Karpas-422 (cell line): ENCODE measurements around the gene TRPC4. TPM values are rescaled to one million over a fixed set of nuclear protein-coding genes. Genes with fewer than 3 reads are reported as not detected.

Source experiments
- DNase-seq: peaks from one replicate; pipeline ENCODE4 v3.0.0-alpha.2; 2015
- H2AFZ ChIP-seq: fragments of 200-600 bp; sonication (generic); 2 replicates; pipeline ENCODE4 v1.6.1; 2014; ENCODE audit warnings: antibody characterized with exemption, low read length, mixed read lengths
- H3K27ac ChIP-seq: fragments of 200-600 bp; sonication (generic); 2 replicates; pipeline ENCODE4 v1.5.1; 2014; ENCODE audit warnings: mild to moderate bottlenecking, low read length, moderate library complexity
- H3K27me3 ChIP-seq: fragments of 200-600 bp; sonication (generic); 2 replicates; pipeline ENCODE4 v1.6.1; 2014; ENCODE audit warnings: low read length, mixed read lengths
- H3K36me3 ChIP-seq: fragments of 200-600 bp; sonication (generic); 2 replicates; pipeline ENCODE4 v1.6.1; 2014; ENCODE audit warnings: low read length, mixed read lengths; ENCODE audit not compliant: insufficient read depth
- H3K4me1 ChIP-seq: fragments of 200-600 bp; sonication (generic); 2 replicates; pipeline ENCODE4 v1.6.1; 2014; ENCODE audit warnings: mild to moderate bottlenecking, low read length, mixed read lengths
- H3K4me2 ChIP-seq: fragments of 200-600 bp; sonication (generic); 2 replicates; pipeline ENCODE4 v1.6.1; 2014; ENCODE audit warnings: low read length, low read depth, mild to moderate bottlenecking; ENCODE audit not compliant: poor library complexity, severe bottlenecking
- H3K4me3 ChIP-seq: fragments of 200-600 bp; sonication (generic); 2 replicates; pipeline ENCODE4 v1.5.1; 2014; ENCODE audit warnings: mild to moderate bottlenecking, antibody characterized with exemption, low read length, mixed read lengths
- H3K79me2 ChIP-seq: fragments of 200-600 bp; sonication (generic); 2 replicates; pipeline ENCODE4 v1.6.1; 2014; ENCODE audit warnings: mild to moderate bottlenecking, low read length, mixed read lengths
- H3K9ac ChIP-seq: fragments of 200-600 bp; sonication (generic); 2 replicates; pipeline ENCODE4 v1.6.0; 2014; ENCODE audit warnings: low read length
- H3K9me2 ChIP-seq: fragments of 200-600 bp; sonication (generic), shearing (Covaris generic); replicated peaks from 2 replicates; pipeline ENCODE4 v1.6.0; 2014; ENCODE audit warnings: mild to moderate bottlenecking, low read length, moderate library complexity; ENCODE audit not compliant: insufficient read depth
- H3K9me3 ChIP-seq: fragments of 300-700, 200-600 bp; sonication (generic); 2 replicates; pipeline ENCODE4 v1.6.1; 2014; ENCODE audit warnings: low read length, mixed read lengths
- H4K20me1 ChIP-seq: fragments of 200-600 bp; sonication (generic); 2 replicates; pipeline ENCODE4 v1.6.1; 2014; ENCODE audit warnings: mild to moderate bottlenecking, antibody characterized with exemption, low read length, low read depth; ENCODE audit not compliant: insufficient read depth
- total RNA-seq: library from RNA; depleted of rRNA; stranded (reverse); fragments of >200 nt; shearing (Covaris generic); gene quantifications from 2 replicates; pipeline ENCODE4 v1.2.3, GENCODE V29; 2014; ENCODE audit warnings: low replicate concordance

TRPC4 gene
- total RNA-seq, 1 experiment from 2014 or later: not detected

DNA sequence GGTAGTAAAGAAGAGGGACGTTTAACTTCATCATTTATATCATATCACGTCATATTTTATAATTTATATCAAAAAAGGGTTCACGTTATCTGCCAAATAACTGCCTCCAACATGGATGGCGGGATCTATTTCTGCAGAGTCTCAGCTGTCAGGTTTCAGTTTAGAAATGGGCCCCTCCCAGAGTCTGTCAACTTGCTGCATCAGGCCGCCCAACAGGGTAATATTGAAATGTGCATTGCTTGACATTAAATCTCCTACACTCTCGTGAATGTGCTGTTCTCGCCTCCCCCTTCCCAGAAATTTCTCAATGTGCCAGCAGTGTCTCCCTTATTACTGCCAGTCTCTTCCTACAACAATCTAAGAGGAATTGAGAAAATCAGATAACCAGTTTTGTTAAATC lies 96.9 kb downstream of the TRPC4 start:
- no peak for DNase-seq
- H3K36me3 ChIP-seq: no peaks in the 10 kb centered on the region
- H3K27me3 ChIP-seq: no peaks in the 10 kb centered on the region
- H3K4me2 ChIP-seq: no peak overlapping the region
- H3K79me2 ChIP-seq: no peaks in the 10 kb centered on the region
- no peak overlapping the region for H2AFZ ChIP-seq
- no peaks in the 10 kb centered on the region for H3K4me1 ChIP-seq
- H3K9me3 ChIP-seq: no peaks in the 10 kb centered on the region
- no peak overlapping the region for H3K9ac ChIP-seq
- no peak overlapping the region for H3K4me3 ChIP-seq
- no peak overlapping the region for H3K27ac ChIP-seq
- H4K20me1 ChIP-seq: no peaks in the 10 kb centered on the region
- no peaks in the 10 kb centered on the region for H3K9me2 ChIP-seq

DNA sequence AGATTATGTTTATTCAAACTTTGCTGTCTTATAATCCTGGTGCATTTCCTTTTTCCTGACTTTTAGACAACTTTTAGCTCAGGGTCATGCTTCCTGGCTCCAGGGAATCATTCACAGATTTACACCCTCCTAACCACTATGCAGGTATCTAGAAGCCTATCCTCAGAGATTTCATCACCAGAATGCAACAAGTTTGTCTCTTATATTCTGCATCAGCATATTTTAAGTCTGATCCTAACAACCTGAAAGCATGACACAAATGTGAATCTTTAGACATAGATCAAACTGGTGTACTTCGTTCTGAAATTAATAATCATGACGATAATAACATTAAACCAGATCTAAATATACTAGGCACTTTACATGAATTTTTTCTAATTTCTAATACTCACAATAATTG lies 100.0 kb downstream of the TRPC4 start:
- Histone ChIP-seq H3K27me3 (no peaks in the 10 kb centered on the region), H3K27ac (no peak overlapping the region), H3K4me3 (no peak overlapping the region), H3K9ac (no peak overlapping the region), H3K9me2 (no peaks in the 10 kb centered on the region), H2AFZ (no peak overlapping the region), H3K9me3 (no peaks in the 10 kb centered on the region), H4K20me1 (no peaks in the 10 kb centered on the region), H3K36me3 (no peaks in the 10 kb centered on the region), H3K4me2 (no peak overlapping the region), H3K4me1 (no peaks in the 10 kb centered on the region), H3K79me2 (no peaks in the 10 kb centered on the region)
- no peak for DNase-seq

DNA sequence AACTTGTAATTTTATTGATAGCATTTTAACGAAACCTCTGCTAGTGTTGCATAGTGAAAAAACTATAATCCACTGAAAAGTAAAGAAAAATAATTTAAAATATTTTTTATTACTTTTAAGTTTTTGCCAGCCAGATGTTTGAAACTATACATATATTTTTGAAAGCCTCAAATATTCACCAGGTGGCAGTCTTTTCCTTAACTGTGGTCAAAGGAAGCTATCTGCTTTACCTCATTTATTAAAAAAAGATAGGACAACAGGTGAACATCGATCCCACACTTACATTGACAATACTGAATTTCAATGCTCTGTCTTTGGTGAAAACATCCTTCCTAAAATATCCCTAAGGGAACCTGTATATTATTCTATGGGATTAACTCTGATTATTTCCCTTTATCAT lies 100.5 kb downstream of the TRPC4 start:
- H3K9ac ChIP-seq: no peak overlapping the region
- no peaks in the 10 kb centered on the region for H3K9me3 ChIP-seq
- no peak overlapping the region for H3K4me2 ChIP-seq
- no peak overlapping the region for H3K4me3 ChIP-seq
- no peaks in the 10 kb centered on the region for H4K20me1 ChIP-seq
- H3K27me3 ChIP-seq: no peaks in the 10 kb centered on the region
- no peak overlapping the region for H2AFZ ChIP-seq
- no peaks in the 10 kb centered on the region for H3K4me1 ChIP-seq
- no peaks in the 10 kb centered on the region for H3K9me2 ChIP-seq
- DNase-seq: no peak
- H3K36me3 ChIP-seq: no peaks in the 10 kb centered on the region
- no peak overlapping the region for H3K27ac ChIP-seq
- H3K79me2 ChIP-seq: no peaks in the 10 kb centered on the region

DNA sequence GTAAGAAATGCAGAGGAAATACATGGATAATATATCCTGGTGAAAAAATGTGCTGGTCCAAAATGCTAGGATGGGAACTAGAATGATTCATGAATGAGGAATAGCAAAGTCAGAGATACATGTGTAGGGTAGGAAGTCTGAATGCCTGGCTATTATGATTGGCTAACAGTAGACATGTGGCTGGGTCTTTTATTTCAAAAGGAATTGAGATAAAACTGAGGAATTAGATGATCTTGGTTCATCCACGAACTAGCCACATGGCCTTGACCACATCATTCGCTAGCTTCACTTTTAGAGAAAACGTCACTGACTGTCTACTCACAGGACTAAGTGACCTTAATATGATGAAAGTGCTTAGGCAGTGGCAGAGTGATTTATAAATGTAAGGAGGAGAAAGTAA lies 103.1 kb downstream of the TRPC4 start:
- Histone ChIP-seq H2AFZ (no peak overlapping the region), H3K9me2 (no peaks in the 10 kb centered on the region), H3K9me3 (no peaks in the 10 kb centered on the region), H3K4me2 (no peak overlapping the region), H3K27ac (no peak overlapping the region), H4K20me1 (no peaks in the 10 kb centered on the region), H3K27me3 (no peaks in the 10 kb centered on the region), H3K9ac (no peak overlapping the region), H3K79me2 (no peaks in the 10 kb centered on the region), H3K36me3 (no peaks in the 10 kb centered on the region), H3K4me1 (no peaks in the 10 kb centered on the region), H3K4me3 (no peak overlapping the region)
- DNase-seq: no peak

DNA sequence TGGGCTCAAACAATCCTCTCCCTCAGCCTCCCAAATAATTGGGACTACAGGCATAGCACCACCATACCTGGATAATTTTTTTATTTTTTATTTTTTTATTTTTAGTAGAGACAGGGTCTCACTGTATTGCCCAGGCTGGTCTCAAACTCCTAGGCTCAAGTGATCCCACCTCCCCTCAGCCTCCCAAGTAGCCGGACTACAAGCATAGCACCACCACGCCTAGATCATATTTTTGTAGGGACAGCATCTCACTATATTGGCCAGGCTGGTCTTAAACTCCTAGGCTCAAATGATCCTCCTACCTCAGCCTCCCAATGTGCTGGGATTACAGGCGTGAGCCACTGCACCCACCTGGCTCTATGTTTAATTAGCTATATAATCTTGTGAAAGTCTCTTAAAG lies 114.2 kb downstream of the TRPC4 start:
- Histone ChIP-seq H3K4me2 (no peak overlapping the region), H3K4me1 (no peaks in the 10 kb centered on the region), H3K79me2 (no peaks in the 10 kb centered on the region), H3K4me3 (no peak overlapping the region), H3K27me3 (no peaks in the 10 kb centered on the region), H3K9me3 (no peaks in the 10 kb centered on the region), H3K9ac (no peak overlapping the region), H3K36me3 (no peaks in the 10 kb centered on the region), H4K20me1 (no peaks in the 10 kb centered on the region), H3K9me2 (no peaks in the 10 kb centered on the region), H2AFZ (no peak overlapping the region), H3K27ac (no peak overlapping the region)
- DNase-seq: no peak

DNA sequence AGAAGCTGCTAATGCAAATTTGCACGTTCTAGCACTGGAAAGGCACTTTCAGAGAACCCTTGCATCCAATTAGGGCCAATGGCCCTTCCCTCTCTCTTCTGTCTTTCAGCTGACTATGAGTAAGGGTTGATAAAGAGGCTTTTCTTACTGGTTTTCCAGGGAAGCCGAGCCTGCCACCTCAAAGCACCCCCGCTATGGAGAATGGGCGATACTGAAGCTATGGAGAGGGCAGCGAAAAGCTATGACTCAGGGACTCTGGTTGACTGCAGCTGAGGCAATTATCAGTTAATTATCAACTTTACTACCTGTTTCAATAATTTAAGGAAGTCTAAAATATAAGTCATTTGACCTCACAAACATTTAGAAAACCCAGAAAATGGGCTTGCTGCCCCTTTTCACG lies 115.8 kb downstream of the TRPC4 start:
- DNase-seq: no peak
- no peaks in the 10 kb centered on the region for H3K79me2 ChIP-seq
- H3K9me2 ChIP-seq: no peaks in the 10 kb centered on the region
- no peak overlapping the region for H3K9ac ChIP-seq
- H3K4me2 ChIP-seq: no peak overlapping the region
- H2AFZ ChIP-seq: no peak overlapping the region
- H3K36me3 ChIP-seq: no peaks in the 10 kb centered on the region
- no peaks in the 10 kb centered on the region for H3K9me3 ChIP-seq
- no peak overlapping the region for H3K4me3 ChIP-seq
- H4K20me1 ChIP-seq: no peaks in the 10 kb centered on the region
- no peaks in the 10 kb centered on the region for H3K4me1 ChIP-seq
- H3K27me3 ChIP-seq: no peaks in the 10 kb centered on the region
- H3K27ac ChIP-seq: no peak overlapping the region

DNA sequence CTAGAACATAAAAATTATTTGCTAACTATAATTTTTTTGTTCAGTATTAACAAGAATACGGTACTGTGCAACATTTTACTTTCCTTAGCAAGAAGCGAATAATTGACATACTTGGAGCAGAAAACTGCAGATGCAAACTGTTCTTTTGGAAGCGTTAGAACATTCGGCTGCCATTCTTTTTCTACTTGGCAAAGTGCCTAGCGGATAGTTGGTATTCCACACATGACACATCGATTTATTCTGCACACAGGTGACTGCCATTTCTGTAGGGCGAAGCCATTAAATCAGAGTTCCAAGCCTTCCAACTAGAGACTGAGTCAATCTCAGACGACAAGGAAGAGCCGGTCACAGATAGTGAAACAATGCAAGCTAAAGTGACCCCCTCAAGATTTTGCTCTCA lies 117.4 kb downstream of the TRPC4 start:
- H4K20me1 ChIP-seq: no peaks in the 10 kb centered on the region
- H3K4me2 ChIP-seq: no peak overlapping the region
- H2AFZ ChIP-seq: no peak overlapping the region
- no peaks in the 10 kb centered on the region for H3K9me3 ChIP-seq
- no peak overlapping the region for H3K9ac ChIP-seq
- H3K4me1 ChIP-seq: no peaks in the 10 kb centered on the region
- H3K79me2 ChIP-seq: no peaks in the 10 kb centered on the region
- no peak overlapping the region for H3K4me3 ChIP-seq
- no peak overlapping the region for H3K27ac ChIP-seq
- H3K27me3 ChIP-seq: no peaks in the 10 kb centered on the region
- H3K36me3 ChIP-seq: no peaks in the 10 kb centered on the region
- no peaks in the 10 kb centered on the region for H3K9me2 ChIP-seq
- DNase-seq: no peak

DNA sequence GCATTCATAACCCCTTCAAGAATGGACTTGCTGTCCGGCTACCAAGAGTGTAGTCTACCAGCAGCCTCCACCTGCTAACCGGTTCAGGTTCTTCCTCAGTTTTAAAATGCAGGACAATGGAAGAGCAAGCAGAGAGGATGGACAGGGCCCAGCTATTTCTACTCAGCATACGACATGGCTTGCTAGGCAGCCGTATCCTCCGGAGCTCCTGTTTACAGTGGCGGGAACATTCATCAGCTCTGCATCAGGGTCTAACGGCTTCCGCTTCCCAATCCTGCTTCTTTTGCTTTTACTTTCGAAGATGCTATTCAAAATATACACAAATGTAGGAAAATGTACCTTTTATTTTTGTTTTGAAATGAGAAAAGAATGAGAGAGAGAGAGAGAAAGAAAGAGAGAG lies 118.5 kb downstream of the TRPC4 start:
- H3K9me3 ChIP-seq: no peaks in the 10 kb centered on the region
- no peaks in the 10 kb centered on the region for H3K36me3 ChIP-seq
- no peak overlapping the region for H3K9ac ChIP-seq
- H3K4me1 ChIP-seq: no peaks in the 10 kb centered on the region
- no peak overlapping the region for H3K4me2 ChIP-seq
- H3K9me2 ChIP-seq: no peaks in the 10 kb centered on the region
- H3K4me3 ChIP-seq: no peak overlapping the region
- H4K20me1 ChIP-seq: no peaks in the 10 kb centered on the region
- no peak overlapping the region for H3K27ac ChIP-seq
- H2AFZ ChIP-seq: no peak overlapping the region
- H3K27me3 ChIP-seq: no peaks in the 10 kb centered on the region
- no peaks in the 10 kb centered on the region for H3K79me2 ChIP-seq
- DNase-seq: no peak

DNA sequence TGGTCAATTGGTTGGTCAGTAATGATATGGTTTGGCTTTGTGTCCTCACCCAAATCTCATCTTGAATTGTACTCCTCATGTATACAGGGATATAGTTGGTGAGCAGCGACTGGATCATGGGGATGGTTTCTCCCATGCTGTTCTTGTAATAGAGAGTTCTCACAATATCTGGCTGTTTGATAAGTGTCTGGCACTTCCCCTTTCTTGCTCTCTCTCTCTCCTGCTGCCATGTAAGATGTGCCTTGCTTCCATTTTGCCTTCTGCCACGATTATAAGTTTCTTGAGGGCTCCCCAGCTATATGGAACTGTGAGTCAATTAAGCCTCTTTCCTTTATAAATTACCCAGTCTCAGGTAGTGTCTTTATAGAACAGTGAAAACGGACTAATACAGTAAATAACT lies 120.7 kb downstream of the TRPC4 start:
- Histone ChIP-seq H3K79me2 (no peaks in the 10 kb centered on the region), H3K27ac (no peak overlapping the region), H3K27me3 (no peaks in the 10 kb centered on the region), H3K4me2 (no peak overlapping the region), H3K9ac (no peak overlapping the region), H3K4me3 (no peak overlapping the region), H3K9me3 (no peaks in the 10 kb centered on the region), H3K4me1 (no peaks in the 10 kb centered on the region), H3K9me2 (no peaks in the 10 kb centered on the region), H2AFZ (no peak overlapping the region), H3K36me3 (no peaks in the 10 kb centered on the region), H4K20me1 (no peaks in the 10 kb centered on the region)
- DNase-seq: no peak
